Lower lobe of right lung (tissue), 2 donors: ENCODE results near the gene ZCCHC14. TPM values are rescaled to one million over a fixed set of nuclear protein-coding genes. Genes with fewer than 3 reads are reported as not detected.
"Not testable (repeated sequence)": the region's sequence is repeated elsewhere in the genome, so short reads cannot be mapped to it uniquely, and the experiment has no call there.

Source experiments
- ATAC-seq, 2 donors: fragments of 200-7000 bp; cut with Tn5 transposase; one replicate each; pipeline ENCODE4 v1.9.1; 2020 to 2022; ENCODE audit warnings: mild to moderate bottlenecking in 2 of 2, moderate library complexity in 2 of 2
- DNase-seq: peaks from one replicate; pipeline ENCODE4 v3.0.0-alpha.2; 2020
- H3K27ac ChIP-seq: fragments of 200-600 bp; one replicate; pipeline ENCODE4 v1.8.0; 2022
- H3K27me3 ChIP-seq: fragments of 200-600 bp; one replicate; pipeline ENCODE4 v1.8.0; 2022; ENCODE audit warnings: low read depth
- H3K36me3 ChIP-seq: fragments of 200-600 bp; one replicate; pipeline ENCODE4 v1.8.0; 2022; ENCODE audit warnings: mild to moderate bottlenecking
- H3K4me1 ChIP-seq: fragments of 200-600 bp; one replicate; pipeline ENCODE4 v1.8.0; 2022
- H3K4me3 ChIP-seq: fragments of 200-600 bp; one replicate; pipeline ENCODE4 v1.8.0; 2022; ENCODE audit warnings: mild to moderate bottlenecking
- H3K9me3 ChIP-seq: fragments of 200-600 bp; one replicate; pipeline ENCODE4 v1.8.0; 2022
- intact Hi-C: fragments of 100-400 bp; cut with DNase I; formaldehyde crosslinking; loops from one replicate; pipeline ENCODE4 v1.11.0; 2022
- total RNA-seq: library from RNA; stranded (reverse); fragmentation: NEBNext Ultra II Directional; extraction: Animal tissue kit (Norgen Biotek cat#: 25700); gene quantifications from one replicate; pipeline ENCODE4 v1.2.1, GENCODE V29; 2021
- TF ChIP-seq, protein P1 (sequence below): fragments of 200-600 bp; IDR thresholded peaks from one replicate; pipeline ENCODE4 v1.8.0; 2022; ENCODE audit warnings: antibody characterized with exemption, mild to moderate bottlenecking
- donor health status: DM: no; HTN: yes; CAD: no; lungs with severe emphysema.

Gene ZCCHC14
- total RNA-seq, 1 donor from 2014 or later: 23.9 TPM

DNA sequence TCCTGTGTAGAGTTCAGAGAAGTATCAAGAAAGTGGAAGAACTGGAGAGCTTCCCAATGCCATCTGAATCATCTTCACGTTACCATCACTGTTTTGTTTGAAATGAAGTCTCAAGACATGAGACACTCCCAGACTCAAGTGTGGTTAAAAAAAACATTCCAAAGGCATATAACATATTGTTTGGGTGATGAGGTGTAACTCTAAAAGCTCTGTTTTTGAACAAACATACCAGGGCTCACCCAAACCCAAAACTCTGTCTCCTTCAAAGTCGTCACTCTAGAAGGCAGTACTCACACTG, 6.3 kb upstream of the ZCCHC14 start:
- no peaks in the 10 kb centered on the region for H3K27me3 ChIP-seq
- H3K9me3 ChIP-seq: no peaks in the 10 kb centered on the region
- H3K27ac ChIP-seq: no peak overlapping the region
- H3K4me3 ChIP-seq: no peak overlapping the region
- TF ChIP-seq, protein P1, sequence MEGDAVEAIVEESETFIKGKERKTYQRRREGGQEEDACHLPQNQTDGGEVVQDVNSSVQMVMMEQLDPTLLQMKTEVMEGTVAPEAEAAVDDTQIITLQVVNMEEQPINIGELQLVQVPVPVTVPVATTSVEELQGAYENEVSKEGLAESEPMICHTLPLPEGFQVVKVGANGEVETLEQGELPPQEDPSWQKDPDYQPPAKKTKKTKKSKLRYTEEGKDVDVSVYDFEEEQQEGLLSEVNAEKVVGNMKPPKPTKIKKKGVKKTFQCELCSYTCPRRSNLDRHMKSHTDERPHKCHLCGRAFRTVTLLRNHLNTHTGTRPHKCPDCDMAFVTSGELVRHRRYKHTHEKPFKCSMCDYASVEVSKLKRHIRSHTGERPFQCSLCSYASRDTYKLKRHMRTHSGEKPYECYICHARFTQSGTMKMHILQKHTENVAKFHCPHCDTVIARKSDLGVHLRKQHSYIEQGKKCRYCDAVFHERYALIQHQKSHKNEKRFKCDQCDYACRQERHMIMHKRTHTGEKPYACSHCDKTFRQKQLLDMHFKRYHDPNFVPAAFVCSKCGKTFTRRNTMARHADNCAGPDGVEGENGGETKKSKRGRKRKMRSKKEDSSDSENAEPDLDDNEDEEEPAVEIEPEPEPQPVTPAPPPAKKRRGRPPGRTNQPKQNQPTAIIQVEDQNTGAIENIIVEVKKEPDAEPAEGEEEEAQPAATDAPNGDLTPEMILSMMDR: no peak
- ATAC-seq (no peak), DNase-seq (no peak)
- H3K4me1 ChIP-seq: no peaks in the 10 kb centered on the region
- H3K36me3 ChIP-seq: no peaks in the 10 kb centered on the region
- intact Hi-C loops: no loop called here

DNA sequence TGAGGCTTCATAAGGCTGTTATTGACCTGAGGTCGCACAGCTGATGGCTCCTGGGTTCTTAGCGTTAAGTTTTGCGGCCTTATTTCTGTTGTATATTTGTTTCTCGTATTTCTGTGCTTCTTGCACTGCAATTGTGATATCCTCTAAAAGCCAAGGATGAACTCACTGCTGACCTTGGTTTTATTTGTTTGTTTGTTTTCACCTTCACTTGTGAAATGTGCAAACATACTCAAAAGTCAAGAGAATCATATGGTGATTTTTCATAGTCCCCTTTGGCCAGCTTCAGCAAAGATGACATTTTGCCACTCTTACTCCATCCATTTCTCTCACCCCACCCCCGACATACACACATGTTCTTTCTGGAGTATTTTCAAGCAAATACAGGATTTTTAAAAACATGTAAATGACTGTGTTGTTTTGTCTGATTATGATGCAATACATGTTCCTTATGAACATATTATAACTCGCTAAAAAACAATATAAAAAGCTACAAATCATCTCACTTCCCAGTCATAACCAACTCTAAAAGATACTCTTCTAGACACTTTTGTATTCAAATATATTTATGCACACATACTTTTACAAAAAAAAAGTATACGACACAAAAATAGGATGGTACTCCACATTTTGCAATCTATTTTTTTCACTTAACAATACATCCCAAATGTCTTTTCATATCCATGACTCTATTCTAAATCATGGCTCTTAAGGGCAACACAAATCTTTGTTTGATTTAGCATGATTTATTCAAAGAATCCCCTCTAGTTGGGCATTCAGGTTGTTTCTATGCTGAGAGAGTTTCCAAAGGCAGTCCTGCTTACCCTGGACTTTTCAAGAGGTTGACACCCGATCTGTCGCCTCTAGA, 5.7 kb upstream of the ZCCHC14 start:
- intact Hi-C loops: no loop called here
- H3K4me3 ChIP-seq: no peak overlapping the region
- no peak overlapping the region for H3K27ac ChIP-seq
- H3K36me3 ChIP-seq: no peaks in the 10 kb centered on the region
- H3K4me1 ChIP-seq: peaks cover 1% of the 10 kb centered on the region
- H3K9me3 ChIP-seq: no peaks in the 10 kb centered on the region
- TF ChIP-seq, protein P1: no peak
- DNase-seq (no peak), ATAC-seq (no peak)
- no peaks in the 10 kb centered on the region for H3K27me3 ChIP-seq

DNA sequence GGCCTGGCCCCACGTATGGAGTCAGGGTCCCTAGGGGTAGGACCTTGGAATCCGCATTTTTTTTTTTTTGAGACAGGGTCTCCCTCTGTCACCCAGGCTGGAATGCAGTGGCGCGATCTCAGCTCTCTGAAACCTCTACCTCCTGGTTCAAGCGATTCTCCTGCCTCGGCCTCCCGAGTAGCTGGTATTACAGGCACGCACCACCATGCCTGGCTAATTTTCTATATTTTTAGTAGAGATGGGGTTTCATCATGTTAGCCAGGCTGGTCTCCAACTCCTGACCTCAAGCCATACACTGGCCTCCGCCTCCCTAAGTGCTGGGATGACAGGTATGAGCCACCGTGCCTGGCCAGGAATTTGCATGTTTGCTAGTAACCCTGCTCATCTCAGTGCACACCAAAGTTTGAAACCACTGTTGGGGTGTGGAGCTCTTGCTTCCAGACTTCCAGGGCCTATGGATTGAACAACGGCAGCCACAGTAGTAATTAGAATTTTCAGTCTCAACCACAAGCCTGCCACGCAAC, 5.0 kb upstream of the ZCCHC14 start:
- H3K4me3 ChIP-seq, H3K27ac ChIP-seq, H3K9me3 ChIP-seq, H3K36me3 ChIP-seq, H3K4me1 ChIP-seq, ATAC-seq, intact Hi-C loops, H3K27me3 ChIP-seq, DNase-seq: not testable (repeated sequence)

DNA sequence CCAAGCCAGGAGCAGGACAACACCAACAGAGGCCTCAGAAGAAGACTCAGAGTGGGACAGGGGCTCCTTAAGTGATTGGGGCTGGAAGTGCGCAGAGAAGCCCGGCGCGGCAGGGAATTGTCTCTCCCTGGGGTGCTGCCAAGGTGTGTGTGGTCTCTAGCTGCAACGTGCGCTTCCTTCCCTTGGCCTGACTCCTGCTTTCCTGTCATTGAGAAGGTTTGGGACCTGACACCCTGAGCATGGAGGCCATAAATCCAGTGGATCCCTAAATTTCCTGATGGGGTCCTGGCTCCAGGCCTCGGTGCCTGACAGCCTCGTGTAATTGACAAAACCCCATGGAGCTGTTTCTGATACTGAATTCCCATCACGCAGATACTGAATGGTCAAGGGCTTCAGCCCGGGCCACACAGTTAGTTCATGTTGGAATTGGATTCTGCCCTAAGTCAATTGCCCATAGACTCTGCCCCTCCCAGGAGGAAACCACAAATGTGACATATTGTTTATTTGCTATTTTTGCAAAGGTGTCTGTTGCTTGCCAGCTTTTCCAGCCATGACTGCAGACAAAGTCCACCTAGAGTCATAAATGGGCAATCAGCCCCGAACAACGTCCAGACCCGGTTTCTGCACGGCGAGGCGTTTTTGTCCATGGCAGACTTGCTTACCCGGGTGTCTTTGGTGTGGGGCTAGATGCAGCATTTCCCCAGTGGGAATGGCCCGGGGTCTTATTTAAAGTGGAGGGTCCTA, 4.4 kb upstream of the ZCCHC14 start:
- ATAC-seq, DNase-seq, H3K4me3 ChIP-seq, H3K9me3 ChIP-seq, H3K27ac ChIP-seq, H3K4me1 ChIP-seq, intact Hi-C loops, H3K36me3 ChIP-seq, H3K27me3 ChIP-seq: not testable (repeated sequence)

DNA sequence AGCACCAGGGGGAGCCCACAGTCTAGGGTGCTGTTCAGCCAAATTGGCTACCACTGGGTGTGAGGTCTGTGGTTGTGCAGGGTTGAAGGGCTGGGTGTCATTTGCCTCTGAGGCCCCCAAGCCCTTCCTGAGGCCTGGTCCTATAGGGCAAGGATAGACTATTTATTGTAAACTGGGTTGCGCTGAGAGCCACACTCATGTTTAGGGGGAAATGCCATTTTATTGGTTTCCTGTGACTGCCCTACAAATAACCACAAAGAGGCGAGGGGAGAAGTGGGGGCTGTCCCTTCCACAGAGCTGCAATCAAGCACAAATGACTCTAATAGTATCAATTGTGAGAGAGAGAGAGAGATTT, 3.6 kb upstream of the ZCCHC14 start:
- TF ChIP-seq, protein P1: no peak
- Histone ChIP-seq H3K27ac (no peak overlapping the region), H3K4me1 (peaks cover 7% of the 10 kb centered on the region), H3K36me3 (no peaks in the 10 kb centered on the region), H3K9me3 (no peaks in the 10 kb centered on the region), H3K27me3 (no peaks in the 10 kb centered on the region), H3K4me3 (no peak overlapping the region)
- no peak for DNase-seq
- ATAC-seq: no peak
- intact Hi-C loops: no loop called here

DNA sequence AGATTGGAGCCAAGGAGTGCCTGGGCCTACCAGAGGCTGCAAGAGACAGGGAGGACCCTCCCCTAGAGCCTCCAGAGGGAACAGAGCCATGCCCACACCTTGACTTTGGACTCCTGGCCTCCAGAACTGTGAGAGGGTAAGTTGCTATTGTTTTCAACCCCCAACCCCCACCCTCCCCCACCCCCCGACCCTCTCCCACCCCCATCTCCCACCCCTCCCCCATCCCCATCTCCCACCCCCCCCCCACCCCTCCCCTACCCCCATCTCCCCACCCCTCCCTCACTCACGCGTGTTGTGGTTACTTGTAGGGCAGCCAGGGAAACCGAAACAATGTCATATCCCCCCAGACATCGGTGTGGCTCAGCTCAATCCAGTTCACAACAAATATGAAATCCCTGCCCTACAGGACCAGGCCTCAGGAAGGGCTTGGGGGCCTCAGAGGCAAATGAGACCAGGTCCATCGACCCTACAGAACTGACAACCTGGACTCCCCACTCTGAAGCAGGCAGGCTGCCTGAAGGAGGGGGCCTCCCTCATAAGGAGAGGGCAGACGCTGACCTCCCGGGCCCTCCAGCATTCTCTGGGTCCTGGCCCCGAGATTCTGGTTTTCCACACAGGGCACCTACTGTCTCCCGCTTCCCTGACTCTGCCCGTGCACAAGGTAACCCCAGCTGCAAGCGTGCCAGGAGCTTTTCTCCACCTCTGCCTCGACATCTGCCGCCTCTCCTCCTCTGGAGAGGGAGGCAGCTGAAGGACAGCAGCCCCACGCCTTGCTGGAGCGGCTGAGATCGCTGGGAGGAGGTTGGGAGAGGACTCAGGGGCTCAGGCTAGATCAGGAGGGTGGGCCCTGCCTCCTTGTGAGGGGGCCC, 3.0 kb upstream of the ZCCHC14 start:
- TF ChIP-seq, protein P1: no peak
- DNase-seq: no peak
- Histone ChIP-seq H3K36me3 (no peaks in the 10 kb centered on the region), H3K27ac (no peak overlapping the region), H3K4me1 (peaks cover 13% of the 10 kb centered on the region), H3K27me3 (no peaks in the 10 kb centered on the region), H3K9me3 (no peaks in the 10 kb centered on the region), H3K4me3 (no peak overlapping the region)
- intact Hi-C loops: no loop called here
- ATAC-seq: no peak
